Gastrocnemius medialis (tissue), 4 donors: Measurements from ENCODE around the gene ZBTB20.

Experiments
- CTCF ChIP-seq, 5 experiments: fragments of 450-650 bp in 3 of 5; fragments of 200-600 bp in 2 of 5; sonication (generic) in 2 of 5; IDR thresholded peaks in 4 of 5; conservative IDR thresholded peaks in 1 of 5; 1 replicate in 4 of 5; 2 replicates in 1 of 5; pipeline ENCODE4 v1.5.1; 2016 to 2019; ENCODE audit warnings: antibody characterized with exemption in 5 of 5, mild to moderate bottlenecking in 3 of 5, moderate library complexity in 3 of 5
- POLR2A ChIP-seq, 2 donors: fragments of 450-650 bp; IDR thresholded peaks; one replicate each; pipeline ENCODE4 v1.6.1; 2017; ENCODE audit warnings: antibody characterized with exemption in 2 of 2, mild to moderate bottlenecking in 2 of 2, moderate library complexity in 2 of 2

- TF ChIP-seq CTCF (IDR thresholded peaks at IDR 0.05 in 4 of 5, conservative IDR thresholded peaks at IDR 0.05 in 1 of 5): no peak
- no peak for TF ChIP-seq POLR2A (IDR thresholded peaks at IDR 0.05)
Measured at GRCh38 chr3:115004201-115005140, 142.6 kb downstream of the ZBTB20 start.
